GM23338 (cell line): ENCODE results near the gene SH2D5. TPM values are rescaled to one million over a fixed set of nuclear protein-coding genes. Genes with fewer than 3 reads are reported as not detected.

Source experiments
- ATAC-seq: fragments of 200-7000 bp; cut with Tn5 transposase; 3 replicates; pipeline ENCODE4 v1.9.1; 2020
- DNase-seq: peaks from one replicate; pipeline ENCODE4 v3.0.0-alpha.2; 2015; ENCODE audit warnings: low spot score
- H2AFZ ChIP-seq: fragments of 200-600 bp; sonication (generic); 2 replicates; pipeline ENCODE4 v1.8.0; 2016; ENCODE audit warnings: antibody characterized with exemption, mild to moderate bottlenecking, moderate library complexity
- H3F3A ChIP-seq: fragments of 200-600 bp; sonication (generic); replicated peaks from 2 replicates; pipeline ENCODE4 v1.8.0; 2017; ENCODE audit warnings: antibody characterized with exemption, mixed run types, low read depth
- H3K27ac ChIP-seq: fragments of 200-600 bp; sonication (generic); 2 replicates; pipeline ENCODE4 v1.6.1; 2016; ENCODE audit warnings: low read depth
- H3K27me3 ChIP-seq: fragments of 200-600 bp; sonication (generic); 2 replicates; pipeline ENCODE4 v1.8.0; 2016; ENCODE audit warnings: mild to moderate bottlenecking, mixed run types, moderate library complexity; ENCODE audit not compliant: insufficient read depth
- H3K36me3 ChIP-seq: fragments of 200-600 bp; sonication (generic); 2 replicates; pipeline ENCODE4 v1.8.0; 2016; ENCODE audit warnings: mild to moderate bottlenecking; ENCODE audit not compliant: insufficient read depth
- H3K4me1 ChIP-seq: fragments of 200-600 bp; sonication (generic); 2 replicates; pipeline ENCODE4 v1.8.0; 2016; ENCODE audit warnings: mild to moderate bottlenecking, moderate library complexity; ENCODE audit not compliant: insufficient read depth
- H3K4me2 ChIP-seq: fragments of 200-600 bp; sonication (generic); 2 replicates; pipeline ENCODE4 v1.7.1; 2017; ENCODE audit warnings: mixed run types
- H3K4me3 ChIP-seq: fragments of 200-600 bp; sonication (generic); 2 replicates; pipeline ENCODE4 v1.6.1; 2016; ENCODE audit warnings: mixed run types
- H3K79me2 ChIP-seq: fragments of 200-600 bp; sonication (generic); replicated peaks from 2 replicates; pipeline ENCODE4 v1.8.0; 2017; ENCODE audit warnings: mild to moderate bottlenecking; ENCODE audit not compliant: insufficient read depth
- H3K9me2 ChIP-seq: fragments of 200-600 bp; sonication (generic); 2 replicates; pipeline ENCODE4 v1.8.0; 2017; ENCODE audit not compliant: insufficient read depth
- H4K20me1 ChIP-seq: fragments of 200-600 bp; sonication (generic); replicated peaks from 2 replicates; pipeline ENCODE4 v1.8.0; 2017; ENCODE audit warnings: mild to moderate bottlenecking; ENCODE audit not compliant: insufficient read depth
- H3K27ac Mint-ChIP-seq: 2 replicates; pipeline ENCODE4 v1.8.0; 2020; ENCODE audit warnings: inconsistent platforms, mild to moderate bottlenecking, moderate library complexity, mixed read lengths
- H3K27me3 Mint-ChIP-seq: 3 replicates; pipeline ENCODE4 v1.8.0; 2022; ENCODE audit warnings: low read depth, mild to moderate bottlenecking, moderate library complexity, mixed read lengths, inconsistent platforms; ENCODE audit not compliant: insufficient read depth, poor library complexity
- H3K36me3 Mint-ChIP-seq: 3 replicates; pipeline ENCODE4 v1.8.0; 2021; ENCODE audit warnings: low read depth, mild to moderate bottlenecking, inconsistent platforms, moderate library complexity, mixed read lengths
- H3K4me1 Mint-ChIP-seq: 3 replicates; pipeline ENCODE4 v1.8.0; 2020; ENCODE audit warnings: mild to moderate bottlenecking, inconsistent platforms, mixed read lengths
- H3K4me3 Mint-ChIP-seq: 3 replicates; pipeline ENCODE4 v1.8.0; 2021; ENCODE audit warnings: moderate library complexity, mild to moderate bottlenecking, inconsistent platforms, mixed read lengths
- H3K9me3 Mint-ChIP-seq: 3 replicates; pipeline ENCODE4 v1.8.0; 2020; ENCODE audit warnings: moderate library complexity, mild to moderate bottlenecking, inconsistent platforms, mixed read lengths
- CREB1 ChIP-seq: fragments of 250-450 bp; sonication (Bioruptor Pico); IDR thresholded peaks from 2 replicates; pipeline ENCODE4 v1.5.0; 2020; ENCODE audit warnings: low read depth, mild to moderate bottlenecking, moderate library complexity
- ETS1 ChIP-seq: IDR thresholded peaks from 2 replicates; pipeline ENCODE4 v1.6.1; 2016; ENCODE audit warnings: antibody characterized with exemption
- EZH2 ChIP-seq: fragments of 200-600 bp; sonication (generic); IDR thresholded peaks from one replicate; pipeline ENCODE4 v1.8.0; 2017; ENCODE audit warnings: antibody characterized with exemption, mild to moderate bottlenecking, low read depth; ENCODE audit not compliant: unreplicated experiment
- JUNB ChIP-seq: IDR thresholded peaks from one replicate; pipeline ENCODE4 v1.6.1; 2016; ENCODE audit warnings: antibody characterized with exemption; ENCODE audit not compliant: unreplicated experiment
- POLR2AphosphoS5 ChIP-seq: IDR thresholded peaks from 2 replicates; pipeline ENCODE4 v1.6.1; 2016; ENCODE audit warnings: antibody characterized with exemption, low read depth
- REST ChIP-seq: IDR thresholded peaks from one replicate; pipeline ENCODE4 v1.6.1; 2018; ENCODE audit warnings: antibody characterized with exemption; ENCODE audit not compliant: unreplicated experiment
- ZNF114 ChIP-seq: fragments of 250-450 bp; sonication (Bioruptor Pico); IDR thresholded peaks from 2 replicates; pipeline ENCODE4 v1.5.0; 2020; ENCODE audit warnings: mild to moderate bottlenecking, moderate library complexity
- ZNF331 ChIP-seq: fragments of 250-450 bp; sonication (Bioruptor Pico); IDR thresholded peaks from 2 replicates; pipeline ENCODE4 v1.5.0; 2020; ENCODE audit warnings: low read depth, mild to moderate bottlenecking, moderate library complexity
- ZNF462 ChIP-seq: fragments of 250-450 bp; sonication (Bioruptor Pico); IDR thresholded peaks from 2 replicates; pipeline ENCODE4 v1.5.0; 2020; ENCODE audit warnings: mild to moderate bottlenecking, moderate library complexity
- polyA plus RNA-seq: library from polyadenylated mRNA; unstranded; fragments of >200 nt; fragmentation: Nextera tagmentation; extraction: Ambion mirVana; gene quantifications from 2 replicates; pipeline ENCODE4 v1.2.1, GENCODE V29; 2016
- total RNA-seq: library from RNA; depleted of rRNA; stranded (reverse); fragments of >200 nt; shearing (Covaris generic); gene quantifications from 2 replicates; pipeline ENCODE4 v1.2.3, GENCODE V29; 2014

SH2D5 gene
- total and polyA plus RNA-seq, 2 experiments from 2014 or later = 5.0 to 24.8 TPM

- no peaks in the 10 kb centered on the region for H3K79me2 ChIP-seq
- Mint-ChIP-seq H3K4me3 (peak overlapping the region; percentile 78), H3K9me3 (no peaks in the 10 kb centered on the region), H3K27me3 (peaks cover 40% of the 10 kb centered on the region), H3K4me1 (peaks cover 19% of the 10 kb centered on the region), H3K36me3 (no peaks in the 10 kb centered on the region; the same call in 2 of the 3 replicates), H3K27ac (no peak overlapping the region)
- ATAC-seq = no peak
- peaks cover 30% of the 10 kb centered on the region for H3K4me1 ChIP-seq
- TF ChIP-seq EZH2 (no peak), ETS1 (no peak), JUNB (no peak), POLR2AphosphoS5 (no peak), ZNF114 (CRISPR knock-in tag) (no peak), ZNF331 (CRISPR knock-in tag) (no peak), CREB1 (no peak), REST (no peak)
- H4K20me1 ChIP-seq = no peaks in the 10 kb centered on the region; the same call in 1 of the 2 replicates
- H3K27me3 ChIP-seq = peaks cover 41% of the 10 kb centered on the region
- no peak overlapping the region for H3K27ac ChIP-seq
- peak overlapping the region; percentile 94 for H3K4me2 ChIP-seq
- DNase-seq = no peak
- H3K4me3 ChIP-seq = peak overlapping the region; percentile 87
- peak overlapping the region; percentile 100 for H2AFZ ChIP-seq
- no peaks in the 10 kb centered on the region for H3K9me2 ChIP-seq
- peaks cover 16% of the 10 kb centered on the region; the same call in 1 of the 2 replicates for H3F3A ChIP-seq
- no peaks in the 10 kb centered on the region for H3K36me3 ChIP-seq
Measured at GRCh38 chr1:20733360-20733975, 965 bp upstream of the SH2D5 start.

- no peaks in the 10 kb centered on the region for H3K79me2 ChIP-seq
- H3K27ac Mint-ChIP-seq = no peak overlapping the region
- peaks cover 16% of the 10 kb centered on the region; the same call in 1 of the 2 replicates for H3F3A ChIP-seq
- no peaks in the 10 kb centered on the region; the same call in 1 of the 2 replicates for H4K20me1 ChIP-seq
- peak overlapping the region; percentile 78 for H3K4me3 Mint-ChIP-seq
- TF ChIP-seq ZNF462 (CRISPR knock-in tag) = no peak
- peak; percentile 62 for TF ChIP-seq CREB1
- H2AFZ ChIP-seq = peak overlapping the region; percentile 100
- H3K27ac ChIP-seq = no peak overlapping the region
- H3K36me3 ChIP-seq = no peaks in the 10 kb centered on the region
- peaks cover 39% of the 10 kb centered on the region for H3K27me3 Mint-ChIP-seq
- peak overlapping the region; percentile 87 for H3K4me3 ChIP-seq
- no peaks in the 10 kb centered on the region for H3K9me3 Mint-ChIP-seq
- H3K27me3 ChIP-seq = peaks cover 41% of the 10 kb centered on the region
- peaks cover 28% of the 10 kb centered on the region for H3K4me1 Mint-ChIP-seq
- peaks cover 42% of the 10 kb centered on the region for H3K4me1 ChIP-seq
- peak overlapping the region; percentile 94 for H3K4me2 ChIP-seq
- ATAC-seq = peak; percentile 70
- DNase-seq = peak; percentile 92
- no peaks in the 10 kb centered on the region for H3K36me3 Mint-ChIP-seq
- H3K9me2 ChIP-seq = no peaks in the 10 kb centered on the region
Measured at GRCh38 chr1:20732071-20732587, 374 bp downstream of the SH2D5 start.
